HG03045 (cell line): ENCODE results near the gene TMEM156.
A peak's percentile ranks its signal among the peaks of the same experiment; 100 is the strongest.
"Not testable (repeated sequence)": the region's sequence is repeated elsewhere in the genome, so short reads cannot be mapped to it uniquely, and the experiment has no call there.

Experiments used
- ATAC-seq: cut with Tn5 transposase; IDR thresholded peaks from one replicate; pipeline ENCODE4 v1.9.1; 2021; ENCODE audit warnings: mild to moderate bottlenecking, moderate library complexity; ENCODE audit not compliant: unreplicated experiment

The TMEM156 gene

GRCh38 chr4:38959248-38959647, 73.0 kb downstream of the TMEM156 start:
- ATAC-seq = not testable (repeated sequence)

DNA sequence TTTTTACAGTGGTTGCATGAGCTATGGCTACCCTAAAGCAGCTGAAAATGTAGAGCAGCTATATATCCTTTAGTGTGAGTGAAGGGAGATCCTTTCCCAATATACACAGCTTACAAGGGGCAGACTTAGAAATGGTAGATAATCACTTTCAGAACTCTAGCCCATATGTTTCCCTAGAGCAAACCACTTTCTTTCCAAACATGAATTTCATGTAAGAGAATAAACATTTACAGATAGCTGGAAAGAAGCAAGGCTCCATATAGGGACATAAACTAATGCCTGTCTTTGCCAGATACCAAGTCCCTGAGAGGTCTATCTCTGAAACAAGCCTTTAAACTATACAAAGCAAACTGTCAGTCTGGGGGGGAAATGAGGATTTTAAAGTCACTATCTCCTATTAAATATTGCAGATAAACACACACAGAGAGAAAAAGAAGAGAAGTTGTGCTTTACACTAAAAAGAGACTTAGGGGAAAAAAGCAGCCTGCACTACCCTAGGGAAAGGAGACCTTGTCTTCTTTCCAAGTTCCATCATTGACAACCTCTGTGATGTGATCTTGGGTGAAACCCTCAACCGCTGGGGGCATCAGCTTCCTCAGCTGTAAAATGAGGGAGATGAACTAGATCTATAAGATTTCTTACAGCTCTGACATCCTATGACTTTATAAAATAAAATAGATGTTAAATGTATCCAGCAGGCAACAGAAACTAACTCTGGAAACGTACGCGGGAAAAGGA, 73.6 kb downstream of the TMEM156 start:
- ATAC-seq = no peak

DNA sequence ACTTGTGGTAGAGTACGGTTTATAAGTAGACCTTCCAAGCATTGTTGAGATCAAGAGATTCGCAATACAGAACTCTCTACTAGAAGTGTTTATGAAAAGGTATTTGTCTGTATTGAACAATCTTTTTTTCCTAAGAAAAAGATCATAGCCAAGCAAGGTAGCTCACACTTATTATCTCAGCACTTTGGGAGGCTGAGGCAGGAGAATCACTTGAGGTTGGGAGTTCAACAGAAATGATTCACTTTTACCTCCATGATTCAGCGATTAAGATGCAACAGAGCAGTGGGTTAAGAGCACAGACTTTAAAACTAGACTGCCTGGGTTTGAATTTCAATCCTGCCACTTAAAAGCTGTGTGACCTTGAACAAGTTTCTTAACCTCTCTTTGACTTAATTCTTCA, 74.3 kb downstream of the TMEM156 start:
- no peak for ATAC-seq

- ATAC-seq = no peak
Observed at GRCh38 chr4:38957261-38957815, 74.9 kb downstream of the TMEM156 start.

DNA sequence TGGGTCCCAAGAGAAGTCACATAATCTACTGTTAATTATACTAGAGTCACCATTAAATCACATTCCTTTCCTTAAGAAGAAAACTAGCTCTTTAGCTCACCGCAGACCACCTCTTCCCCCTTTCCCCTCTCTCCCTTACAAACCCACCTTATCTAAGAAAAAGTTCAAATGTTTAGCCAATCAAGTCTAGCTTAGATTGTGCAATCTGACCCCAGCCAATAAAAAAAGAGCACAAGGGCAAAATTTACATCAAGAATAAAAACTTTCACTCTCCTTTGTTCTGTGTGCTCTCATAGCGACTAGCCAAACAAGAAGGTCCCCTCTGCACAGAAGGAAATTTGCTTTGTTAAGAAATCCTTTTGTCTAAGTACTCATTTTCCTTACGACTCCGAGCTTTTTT, 76.3 kb downstream of the TMEM156 start:
- ATAC-seq = no peak

GRCh38 chr4:38954727-38955126, 77.5 kb downstream of the TMEM156 start:
- ATAC-seq = no peak

DNA sequence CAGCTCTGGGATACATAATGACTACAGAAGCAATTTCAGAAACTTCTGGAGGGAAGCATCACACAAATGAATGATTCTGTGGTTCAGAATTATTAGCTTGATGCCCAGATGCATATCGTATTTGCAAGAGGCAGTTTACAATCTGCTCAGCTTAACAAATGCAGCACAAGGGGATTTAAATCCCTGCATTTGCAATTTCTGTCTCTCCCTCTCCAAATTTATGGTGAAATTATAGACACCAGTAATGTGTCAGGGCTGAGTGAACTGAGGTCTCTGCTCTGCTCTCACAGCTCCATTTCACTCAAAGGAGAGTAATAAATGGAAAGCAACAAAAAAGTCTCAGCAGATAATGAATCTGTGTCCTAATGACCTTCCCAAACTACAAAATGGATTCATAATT, 80.2 kb downstream of the TMEM156 start:
- no peak for ATAC-seq

DNA sequence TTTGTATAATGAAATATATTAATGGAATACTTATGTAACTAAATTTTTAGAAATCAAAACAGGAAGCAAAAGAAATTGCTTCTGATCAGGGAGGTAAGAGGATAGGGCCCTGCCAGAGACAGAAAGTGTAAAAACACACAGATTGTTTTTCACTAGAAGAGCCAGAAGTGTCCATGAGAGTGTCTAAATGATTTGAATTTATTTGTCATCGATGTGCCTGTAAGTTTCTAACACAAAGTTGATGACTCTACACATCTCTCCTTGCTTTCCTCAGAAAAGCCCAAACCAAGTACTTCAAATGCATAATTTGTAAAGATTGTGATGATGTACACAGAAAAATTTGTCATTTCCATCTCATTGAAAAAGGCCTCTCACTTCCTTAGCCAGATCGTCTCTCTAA, 80.6 kb downstream of the TMEM156 start:
- no peak for ATAC-seq

GRCh38 chr4:38950734-38951133, 81.5 kb downstream of the TMEM156 start:
- ATAC-seq = no peak

DNA sequence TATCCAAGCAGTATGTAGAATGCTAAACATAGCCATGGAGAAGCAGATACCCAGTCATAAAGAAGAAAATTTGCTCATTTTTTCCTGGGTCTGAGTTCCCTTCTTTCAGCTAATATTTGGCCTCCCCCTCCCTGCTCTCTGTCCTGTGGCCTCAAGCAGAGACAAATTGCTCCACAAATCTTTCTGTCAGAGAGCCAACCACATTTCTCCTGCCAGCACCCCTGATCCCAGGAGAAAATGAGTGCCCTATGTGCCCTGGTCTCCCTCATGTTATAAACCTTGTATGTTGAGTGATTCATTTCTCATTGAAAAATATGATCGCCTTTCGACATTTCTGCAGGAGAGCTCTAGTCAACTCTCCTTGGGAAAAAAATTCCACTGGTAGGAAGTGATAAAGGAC, 82.0 kb downstream of the TMEM156 start:
- no peak for ATAC-seq

GRCh38 chr4:38949411-38950051, 82.7 kb downstream of the TMEM156 start:
- no peak for ATAC-seq

- ATAC-seq = no peak
Observed at GRCh38 chr4:38948551-38948950, 83.7 kb downstream of the TMEM156 start.

GRCh38 chr4:38946919-38947318, 85.3 kb downstream of the TMEM156 start:
- no peak for ATAC-seq

- ATAC-seq = no peak
Observed at GRCh38 chr4:38944440-38944839, 87.8 kb downstream of the TMEM156 start.

DNA sequence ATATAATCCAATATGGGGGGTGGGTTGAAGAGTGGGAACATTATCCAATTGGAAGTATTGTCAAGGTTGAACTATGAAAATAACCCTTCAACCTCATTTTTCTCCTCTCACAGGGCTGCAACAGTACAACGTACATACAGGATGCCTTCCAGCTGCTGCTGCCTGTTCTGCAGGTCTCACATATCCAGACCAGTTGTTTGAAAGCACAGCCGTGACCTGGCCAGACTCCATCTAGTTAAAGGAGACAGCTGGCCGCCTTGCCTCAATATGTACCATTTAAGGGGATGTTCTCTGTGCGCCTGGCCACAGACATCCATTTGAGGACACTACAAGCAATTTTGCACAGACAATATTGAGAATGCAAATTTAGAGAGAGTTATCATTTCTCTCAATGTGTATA, 88.9 kb downstream of the TMEM156 start:
- no peak for ATAC-seq

DNA sequence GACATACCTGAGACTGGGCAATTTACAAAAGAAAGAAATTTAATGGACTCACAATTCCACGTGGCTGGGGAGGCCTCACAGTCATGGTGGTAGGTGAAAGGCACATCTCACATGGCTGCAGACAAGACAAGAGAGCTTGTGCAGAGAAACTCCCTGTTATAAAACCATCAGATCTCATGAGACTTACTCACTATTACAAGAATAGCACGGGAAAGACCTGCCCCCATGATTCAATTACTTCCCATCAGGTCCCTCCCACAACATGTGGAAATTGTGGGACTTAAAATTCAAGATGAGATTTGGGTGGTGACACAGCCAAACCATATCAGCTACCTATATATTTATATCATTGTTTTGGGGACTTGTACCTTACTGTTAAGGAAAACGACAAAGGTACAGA, 90.3 kb downstream of the TMEM156 start:
- not testable (repeated sequence) for ATAC-seq

DNA sequence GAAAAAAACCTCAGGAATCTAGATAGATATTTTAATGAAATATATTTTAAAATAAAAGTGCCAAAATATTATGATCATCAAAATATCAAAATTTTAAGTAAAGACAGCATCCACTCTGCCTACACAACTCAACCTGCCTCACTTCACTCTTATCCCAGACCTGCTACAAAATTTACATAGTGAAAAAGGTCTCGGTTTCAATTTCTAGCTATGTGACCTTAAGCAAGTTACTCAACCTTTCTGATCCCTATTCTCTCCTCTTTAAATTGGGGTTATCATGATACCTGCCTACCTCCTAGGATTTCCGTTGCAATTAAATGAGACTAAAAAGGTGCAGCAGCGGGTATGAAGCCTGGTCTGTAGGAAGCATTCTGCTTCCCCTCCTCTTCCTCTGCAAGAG, 91.7 kb downstream of the TMEM156 start:
- ATAC-seq = no peak

DNA sequence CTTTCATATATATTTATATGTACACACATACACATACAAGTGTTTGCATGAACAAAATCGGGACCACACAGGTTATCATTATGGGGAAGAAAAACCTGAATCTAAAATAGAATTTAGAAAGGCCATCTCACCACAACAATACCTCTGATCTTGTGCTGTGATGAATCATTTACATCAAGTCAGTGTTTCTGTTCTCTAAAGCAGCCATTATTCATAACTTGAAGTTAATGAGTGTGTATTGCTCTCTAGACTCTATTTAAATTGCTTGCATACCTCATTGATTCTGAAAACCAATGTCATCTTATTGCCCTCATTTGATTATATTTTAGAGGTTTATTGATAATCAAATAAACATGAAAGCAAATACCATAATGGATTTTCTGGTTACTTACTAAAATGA, 93.0 kb downstream of the TMEM156 start:
- ATAC-seq = peak; percentile 68

- no peak for ATAC-seq
Observed at GRCh38 chr4:38935391-38936073, 96.7 kb downstream of the TMEM156 start.

GRCh38 chr4:38931125-38931524, 101.1 kb downstream of the TMEM156 start:
- ATAC-seq = no peak

GRCh38 chr4:38930707-38931106, 101.5 kb downstream of the TMEM156 start:
- ATAC-seq = no peak

GRCh38 chr4:38930204-38930603, 102.0 kb downstream of the TMEM156 start:
- ATAC-seq = peak; percentile 55
